Adrenal gland (tissue), 5 donors: ENCODE data around the gene ATG16L2.

Experiments used
- CTCF ChIP-seq, 6 experiments: fragments of 450-650 bp in 4 of 6; fragments of 200-600 bp in 2 of 6; sonication (generic) in 1 of 6; IDR thresholded peaks; 1 replicate in 5 of 6; 2 replicates in 1 of 6; pipeline versions ENCODE4 v1.5.1 to v1.8.0; 2016 to 2021; ENCODE audit warnings: antibody characterized with exemption in 6 of 6, mild to moderate bottlenecking in 2 of 6, moderate library complexity in 1 of 6
- POLR2A ChIP-seq, 2 donors: fragments of 450-650 bp; IDR thresholded peaks; one replicate each; pipeline ENCODE4 v1.6.1; 2017; ENCODE audit warnings: antibody characterized with exemption in 2 of 2, mild to moderate bottlenecking in 2 of 2, moderate library complexity in 1 of 2
- donor health status: DM: no; HTN: no; CAD: no.

- TF ChIP-seq CTCF (IDR thresholded peaks at IDR 0.05) (no peak), POLR2A (IDR thresholded peaks at IDR 0.05) (no peak)
Observed at GRCh38 chr11:72864702-72865655, 50.8 kb downstream of the ATG16L2 start.
